WTC11 (cell line): ENCODE measurements around the gene EEIG2.

Experiments
- JUN ChIP-seq: sonication (generic); formaldehyde crosslinking; IDR thresholded peaks from 2 replicates; pipeline ENCODE4 v1.8.0; 2023; ENCODE audit warnings: mild to moderate bottlenecking, missing genetic modification reagents
- KAT7 ChIP-seq: sonication (generic); formaldehyde crosslinking; IDR thresholded peaks from 2 replicates; pipeline ENCODE4 v1.8.1; 2023; ENCODE audit warnings: missing genetic modification reagents, mild to moderate bottlenecking, borderline replicate concordance
- TF ChIP-seq, protein P1 (sequence below): fragments of 200-600 bp; IDR thresholded peaks from 2 replicates; pipeline ENCODE4 v1.8.0; 2022; ENCODE audit warnings: antibody characterized with exemption
- TF ChIP-seq, protein P2 (sequence below): sonication (generic); formaldehyde crosslinking; IDR thresholded peaks from 2 replicates; pipeline ENCODE4 v1.8.0; 2022; ENCODE audit warnings: mild to moderate bottlenecking, missing genetic modification reagents

DNA sequence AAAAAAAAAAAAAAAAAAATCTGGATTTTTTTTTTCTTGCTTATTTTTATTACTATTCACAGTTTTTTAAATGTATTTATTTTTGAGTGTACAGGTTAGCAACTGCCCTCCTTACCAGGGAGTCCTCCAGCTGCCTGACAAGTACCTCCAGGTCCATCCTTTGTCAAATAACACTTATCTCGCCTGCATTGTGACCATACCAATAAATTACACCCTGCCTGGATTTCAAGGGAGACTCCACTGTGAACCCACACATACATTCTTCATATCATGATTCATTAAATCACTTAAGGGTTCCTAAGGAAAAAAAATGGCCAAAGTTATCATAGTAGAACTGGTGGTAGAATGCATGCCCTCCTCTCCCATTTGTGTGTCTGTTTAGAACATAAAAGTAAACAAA is 38.4 kb downstream of the EEIG2 start:
- TF ChIP-seq, protein P1, sequence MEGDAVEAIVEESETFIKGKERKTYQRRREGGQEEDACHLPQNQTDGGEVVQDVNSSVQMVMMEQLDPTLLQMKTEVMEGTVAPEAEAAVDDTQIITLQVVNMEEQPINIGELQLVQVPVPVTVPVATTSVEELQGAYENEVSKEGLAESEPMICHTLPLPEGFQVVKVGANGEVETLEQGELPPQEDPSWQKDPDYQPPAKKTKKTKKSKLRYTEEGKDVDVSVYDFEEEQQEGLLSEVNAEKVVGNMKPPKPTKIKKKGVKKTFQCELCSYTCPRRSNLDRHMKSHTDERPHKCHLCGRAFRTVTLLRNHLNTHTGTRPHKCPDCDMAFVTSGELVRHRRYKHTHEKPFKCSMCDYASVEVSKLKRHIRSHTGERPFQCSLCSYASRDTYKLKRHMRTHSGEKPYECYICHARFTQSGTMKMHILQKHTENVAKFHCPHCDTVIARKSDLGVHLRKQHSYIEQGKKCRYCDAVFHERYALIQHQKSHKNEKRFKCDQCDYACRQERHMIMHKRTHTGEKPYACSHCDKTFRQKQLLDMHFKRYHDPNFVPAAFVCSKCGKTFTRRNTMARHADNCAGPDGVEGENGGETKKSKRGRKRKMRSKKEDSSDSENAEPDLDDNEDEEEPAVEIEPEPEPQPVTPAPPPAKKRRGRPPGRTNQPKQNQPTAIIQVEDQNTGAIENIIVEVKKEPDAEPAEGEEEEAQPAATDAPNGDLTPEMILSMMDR: no peak
- no peak for TF ChIP-seq JUN (CRISPR knock-in tag)
- TF ChIP-seq, protein P2, sequence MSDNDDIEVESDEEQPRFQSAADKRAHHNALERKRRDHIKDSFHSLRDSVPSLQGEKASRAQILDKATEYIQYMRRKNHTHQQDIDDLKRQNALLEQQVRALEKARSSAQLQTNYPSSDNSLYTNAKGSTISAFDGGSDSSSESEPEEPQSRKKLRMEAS: no peak
- no peak for TF ChIP-seq KAT7
